B cell (primary cell): ENCODE measurements around the gene PHACTR4. TPM values are rescaled to one million over a fixed set of nuclear protein-coding genes. Genes with fewer than 3 reads are reported as not detected.
A peak's percentile ranks its signal among the peaks of the same experiment; 100 is the strongest.

Source experiments
- ATAC-seq: fragments of 200-7000 bp; cut with Tn5 transposase; one replicate; pipeline ENCODE4 v1.10.0; 2021; ENCODE audit warnings: low read depth, mild to moderate bottlenecking, moderate number of reproducible peaks, moderate library complexity
- CTCF ChIA-PET: fragments of 350-600 bp; sonication (Branson Sonifier 250); formaldehyde crosslinking; loops from one replicate; lab custom pipeline; 2021; ENCODE audit warnings: antibody characterized with exemption, inconsistent platforms; lab: Charles Lee
- POLR2A ChIA-PET: fragments of 350-600 bp; sonication (Branson Sonifier 250); formaldehyde crosslinking; loops from one replicate; lab custom pipeline; 2021; ENCODE audit warnings: antibody characterized with exemption; lab: Charles Lee
- DNase-seq: peaks from one replicate; pipeline ENCODE4 v3.0.0; 2013
- H2AFZ ChIP-seq: 2 replicates; pipeline ENCODE4 v1.6.1; 2012; ENCODE audit warnings: mild to moderate bottlenecking, low read depth, low read length; ENCODE audit not compliant: insufficient read depth, poor library complexity, severe bottlenecking
- H3K27ac ChIP-seq, 2 donors: 1 replicate in 1 of 2; 2 replicates in 1 of 2; pipeline ENCODE4 v1.5.1; 2012 to 2013; ENCODE audit warnings: low read length in 2 of 2, mild to moderate bottlenecking in 2 of 2, moderate library complexity in 1 of 2
- H3K27me3 ChIP-seq, 4 experiments: fragments of 200-600 bp in 1 of 4; sonication (generic) in 1 of 4; replicated peaks in 1 of 4; 1 replicate in 2 of 4; 2 replicates in 2 of 4; pipeline versions ENCODE4 v1.6.1 to v1.7.0; 2013 to 2016; ENCODE audit warnings: low read length in 3 of 4, mild to moderate bottlenecking in 2 of 4, mixed read lengths in 1 of 4, moderate library complexity in 1 of 4; ENCODE audit not compliant: insufficient read depth in 4 of 4, control insufficient read depth in 3 of 4; ENCODE audit errors: control extremely low read depth in 1 of 4
- H3K36me3 ChIP-seq, 2 experiments: replicated peaks in 1 of 2; 1 replicate in 1 of 2; 2 replicates in 1 of 2; pipeline versions ENCODE4 v1.6.1 to v1.7.1; 2013; ENCODE audit warnings: low read length in 1 of 2; ENCODE audit not compliant: insufficient read depth in 2 of 2, control insufficient read depth in 1 of 2; ENCODE audit errors: control extremely low read depth in 1 of 2, extremely low read depth in 1 of 2
- H3K4me1 ChIP-seq, 2 donors: fragments of 200-600 bp in 1 of 2; sonication (generic) in 1 of 2; 1 replicate in 1 of 2; 2 replicates in 1 of 2; pipeline versions ENCODE4 v1.5.1 to v1.6.1; 2013 to 2017; ENCODE audit warnings: low read length in 2 of 2; ENCODE audit not compliant: control insufficient read depth in 2 of 2, insufficient read depth in 2 of 2
- H3K4me2 ChIP-seq: replicated peaks from 2 replicates; pipeline ENCODE3; 2012; ENCODE audit warnings: mild to moderate bottlenecking, low read depth, low read length; ENCODE audit not compliant: poor library complexity, severe bottlenecking
- H3K4me3 ChIP-seq, 5 experiments: fragments of 200-600 bp in 1 of 5; sonication (generic) in 1 of 5; 1 replicate in 3 of 5; 2 replicates in 2 of 5; pipeline versions ENCODE4 v1.5.1 to v1.7.0; 2011 to 2016; ENCODE audit warnings: low read length in 4 of 5, mild to moderate bottlenecking in 4 of 5, low read depth in 2 of 5, control low read depth in 1 of 5, moderate library complexity in 1 of 5; ENCODE audit not compliant: insufficient read depth in 1 of 5; ENCODE audit errors: control extremely low read depth in 1 of 5, extremely low read depth in 1 of 5
- H3K79me2 ChIP-seq: fragments of 200-600 bp; sonication (generic); one replicate; pipeline ENCODE4 v1.6.0; 2016; ENCODE audit warnings: low read length; ENCODE audit not compliant: control insufficient read depth, insufficient read depth
- H3K9ac ChIP-seq: fragments of 200-600 bp; sonication (generic); 2 replicates; pipeline ENCODE4 v1.6.1; 2017; ENCODE audit warnings: mild to moderate bottlenecking, low read length, moderate library complexity
- H3K9me3 ChIP-seq, 3 donors: one replicate each; pipeline versions ENCODE4 v1.6.1 to v1.7.1; 2013; ENCODE audit warnings: low read length in 2 of 3; ENCODE audit not compliant: control insufficient read depth in 2 of 3, insufficient read depth in 1 of 3; ENCODE audit errors: control extremely low read depth in 1 of 3
- H4K20me1 ChIP-seq: 2 replicates; pipeline ENCODE4 v1.6.0; 2012; ENCODE audit warnings: mild to moderate bottlenecking, low read length; ENCODE audit not compliant: insufficient read depth, control insufficient read depth, poor library complexity, severe bottlenecking
- H3K27ac Mint-ChIP-seq: one replicate; pipeline ENCODE4 v1.8.0; 2021; ENCODE audit warnings: mixed read lengths
- H3K27me3 Mint-ChIP-seq: one replicate; pipeline ENCODE4 v1.8.0; 2021; ENCODE audit warnings: mixed read lengths
- H3K4me1 Mint-ChIP-seq: one replicate; pipeline ENCODE4 v1.8.0; 2021; ENCODE audit warnings: mixed read lengths
- H3K4me3 Mint-ChIP-seq: one replicate; pipeline ENCODE4 v1.8.0; 2021; ENCODE audit warnings: mixed read lengths
- H3K9me3 Mint-ChIP-seq: one replicate; pipeline ENCODE4 v1.8.0; 2022; ENCODE audit warnings: mixed read lengths; ENCODE audit not compliant: insufficient read depth
- CTCF ChIP-seq: fragments of 200-600 bp; IDR thresholded peaks from one replicate; pipeline ENCODE4 v1.8.0; 2022; ENCODE audit warnings: antibody characterized with exemption, mild to moderate bottlenecking
- EZH2 ChIP-seq: IDR thresholded peaks from 2 replicates; pipeline ENCODE4 v1.6.1; 2012; ENCODE audit warnings: borderline replicate concordance, low read depth, mild to moderate bottlenecking, moderate library complexity, low read length; ENCODE audit not compliant: insufficient read depth, poor library complexity, severe bottlenecking
- WGBS: methylation state at CpG from one replicate; pipeline ENCODE4 v1.1.5; 2013; ENCODE audit warnings: missing lambda C conversion rate; ENCODE audit not compliant: insufficient coverage; 5-methylcytosine and 5-hydroxymethylcytosine counted together
- intact Hi-C: fragments of 100-400 bp; cut with micrococcal nuclease; formaldehyde crosslinking; loops from one replicate; pipeline ENCODE4 v1.10.0; 2022
- polyA minus RNA-seq: library from RNA; depleted of rRNA, polyadenylated mRNA; stranded (reverse); fragments of >200 nt; gene quantifications from 2 replicates; pipeline ENCODE4 v1.2.3, GENCODE V29; 2012
- polyA plus RNA-seq: library from polyadenylated mRNA; depleted of rRNA; stranded (reverse); fragments of >200 nt; gene quantifications from 2 replicates; pipeline ENCODE4 v1.2.3, GENCODE V29; 2012
- total RNA-seq, 2 donors: library from RNA; stranded (reverse); fragments of 120-200 nt in 1 of 2; gene quantifications; 1 replicate in 1 of 2; 2 replicates in 1 of 2; pipeline versions ENCODE4 v1.2.3 to v1.2.4, GENCODE V29; 2013 to 2022

Gene PHACTR4
- total RNA-seq (41.6 and 42.7 TPM in 2 replicates), polyA plus RNA-seq (9.8 and 11.9 TPM in 2 replicates), polyA minus RNA-seq (9.3 and 14.3 TPM in 2 replicates)
- 12.3 TPM for total RNA-seq (2013)

GRCh38 chr1:28369371-28370238 lies at the start of gene PHACTR4:
TSS of gene PHACTR4 (plus strand) at chr1:28369740. CDS start at chr1:28407448, 37,708 bp downstream.
- ChIA-PET POLR2A (interaction anchor here (0.6 to 2.6 kb wide), 5 partner anchors 9 to 212 kb away, joined by 3 to 19 read pairs (median 3); partner anchors contain the start of gene MED18), CTCF (interaction anchor here (1.0 to 2.4 kb wide), 3 partner anchors 10 to 121 kb away, joined by 3 to 13 read pairs (median 10); no protein-coding TSS in a partner anchor)
- under 1% methylated on average over 58 of the region's 61 CpGs for WGBS
- H3K27ac ChIP-seq: peak within 1 kb of the TSS; percentile 75 to 81
- intact Hi-C loops: loop anchor here (1.0 to 5.0 kb wide), 3 partner anchors 10 to 148 kb away; partner anchors contain the start of gene MED18
- Mint-ChIP-seq H3K27me3 (no peaks in the 10 kb centered on the region), H3K9me3 (no peaks in the 10 kb centered on the region), H3K4me1 (peaks cover 26% of the 10 kb centered on the region), H3K4me3 (peak within 1 kb of the TSS; percentile 97), H3K27ac (peak within 1 kb of the TSS; percentile 98)
- H3K4me2 ChIP-seq: peak within 1 kb of the TSS; percentile 89
- DNase-seq (peak; percentile 85), ATAC-seq (peak; percentile 90)
- H3K27me3 ChIP-seq: no peaks in the 10 kb centered on the region
- TF ChIP-seq EZH2: no peak
- no peak for TF ChIP-seq CTCF
- peak within 1 kb of the TSS; percentile 92 for H3K9ac ChIP-seq
- H4K20me1 ChIP-seq: no peaks in the 10 kb centered on the region
- H3K79me2 ChIP-seq: peaks cover 50% of the 10 kb centered on the region
- H2AFZ ChIP-seq: peak within 1 kb of the TSS; percentile 100
- peaks cover 11 to 19% of the 10 kb centered on the region in 2 donors for H3K4me1 ChIP-seq
- peak within 1 kb of the TSS; percentile 65 to 96 (median 88) for H3K4me3 ChIP-seq
- H3K36me3 ChIP-seq: peaks cover 0 to 4% of the 10 kb centered on the region in 2 experiments
- no peaks in the 10 kb centered on the region for H3K9me3 ChIP-seq
